CD4-positive, alpha-beta T cell (primary cell): ENCODE data around the gene CYP2A7. TPM values are rescaled to one million over a fixed set of nuclear protein-coding genes. Genes with fewer than 3 reads are reported as not detected.
"Not testable (repeated sequence)": the region's sequence is repeated elsewhere in the genome, so short reads cannot be mapped to it uniquely, and the experiment has no call there.

Source experiments
- ATAC-seq: fragments of 200-7000 bp; cut with Tn5 transposase; one replicate; pipeline ENCODE4 v1.10.0; 2022; ENCODE audit warnings: mild to moderate bottlenecking; ENCODE audit not compliant: poor library complexity
- CTCF ChIA-PET: fragments of 350-600 bp; sonication (Branson Sonifier 250); formaldehyde crosslinking; loops from one replicate; lab custom pipeline; 2021; ENCODE audit warnings: antibody characterized with exemption, inconsistent platforms; lab: Charles Lee
- POLR2A ChIA-PET: fragments of 350-600 bp; sonication (Branson Sonifier 250); formaldehyde crosslinking; loops from one replicate; lab custom pipeline; 2021; ENCODE audit warnings: antibody characterized with exemption, inconsistent platforms; lab: Charles Lee
- DNase-seq, 14 experiments: peaks; one replicate each; pipeline ENCODE4 v3.0.0-alpha.2; 2013 to 2020; ENCODE audit warnings: mixed read lengths in 2 of 14
- H3K27ac ChIP-seq, 2 donors: one replicate each; pipeline versions ENCODE4 v1.5.1 to v1.7.0; 2013; ENCODE audit warnings: low read length in 2 of 2, low read depth in 1 of 2, mild to moderate bottlenecking in 1 of 2
- H3K27me3 ChIP-seq, 2 experiments: 1 replicate in 1 of 2; 2 replicates in 1 of 2; pipeline versions ENCODE4 v1.6.1 to v1.7.0; 2013; ENCODE audit warnings: low read length in 2 of 2, control low read depth in 1 of 2, mild to moderate bottlenecking in 1 of 2, moderate library complexity in 1 of 2; ENCODE audit not compliant: insufficient read depth in 2 of 2, control insufficient read depth in 1 of 2
- H3K36me3 ChIP-seq: one replicate; pipeline ENCODE4 v1.6.1; 2013; ENCODE audit warnings: low read length, control low read depth; ENCODE audit not compliant: insufficient read depth
- H3K4me1 ChIP-seq: one replicate; pipeline ENCODE4 v1.6.1; 2013; ENCODE audit warnings: low read length, control low read depth; ENCODE audit not compliant: insufficient read depth
- H3K4me3 ChIP-seq: one replicate; pipeline ENCODE4 v1.5.1; 2013; ENCODE audit warnings: mild to moderate bottlenecking, low read length, moderate library complexity
- H3K9me3 ChIP-seq, 2 experiments: 1 replicate in 1 of 2; 2 replicates in 1 of 2; pipeline versions ENCODE4 v1.6.1 to v1.7.0; 2013; ENCODE audit warnings: low read length in 2 of 2, mild to moderate bottlenecking in 2 of 2, control low read depth in 1 of 2, moderate library complexity in 1 of 2; ENCODE audit not compliant: control insufficient read depth in 1 of 2, insufficient read depth in 1 of 2
- H3K27ac Mint-ChIP-seq: one replicate; pipeline ENCODE4 v1.8.0; 2020; ENCODE audit warnings: mixed read lengths
- H3K27me3 Mint-ChIP-seq: one replicate; pipeline ENCODE4 v1.8.0; 2021; ENCODE audit warnings: mixed read lengths
- H3K36me3 Mint-ChIP-seq: one replicate; pipeline ENCODE4 v1.8.0; 2021; ENCODE audit warnings: low read depth, mixed read lengths
- H3K4me1 Mint-ChIP-seq: one replicate; pipeline ENCODE4 v1.8.0; 2021; ENCODE audit warnings: low read depth, mixed read lengths
- H3K4me3 Mint-ChIP-seq: one replicate; pipeline ENCODE4 v1.8.0; 2020; ENCODE audit warnings: mild to moderate bottlenecking, mixed read lengths
- H3K9me3 Mint-ChIP-seq: one replicate; pipeline ENCODE4 v1.8.0; 2020; ENCODE audit warnings: mixed read lengths
- intact Hi-C, 2 experiments: fragments of 100-400 bp; cut with DNase I in 1 of 2; cut with micrococcal nuclease in 1 of 2; formaldehyde crosslinking; loops; one replicate each; pipeline versions ENCODE4 v1.15.1 to v1.9.0; 2023 to 2025; cut with DNase I, micrococcal nuclease
- total RNA-seq, 174 experiments: library from RNA in 2 of 174; stranded (reverse) in 2 of 174; gene quantifications; one replicate each; pipeline ENCODE4 v1.2.3 and lab custom pipeline; 2021 to 2026
- TF ChIP-seq, protein P1 (sequence below): fragments of 200-600 bp; IDR thresholded peaks from one replicate; pipeline ENCODE4 v1.8.0; 2022; ENCODE audit warnings: antibody characterized with exemption, mild to moderate bottlenecking

The CYP2A7 gene
- total RNA-seq, 2 experiments from 2014 or later = not detected

GRCh38 chr19:40872209-40872608, 9.8 kb downstream of the CYP2A7 start:
- Histone ChIP-seq H3K4me3 (no peak overlapping the region), H3K4me1 (peaks cover 7% of the 10 kb centered on the region), H3K36me3 (no peaks in the 10 kb centered on the region), H3K27ac (no peak overlapping the region), H3K9me3 (no peaks in the 10 kb centered on the region), H3K27me3 (peaks cover 0 to 3% of the 10 kb centered on the region in 2 experiments)
- no peaks in the 10 kb centered on the region for H3K9me3 Mint-ChIP-seq
- intact Hi-C loops = loop anchor here in 1 of 2 experiments (5.0 kb wide), 1 partner anchor 35 kb away; no protein-coding TSS in a partner anchor
- DNase-seq (no peak), ATAC-seq (no peak)
- H3K4me3 Mint-ChIP-seq = no peak overlapping the region
- H3K27ac Mint-ChIP-seq = no peak overlapping the region
- POLR2A ChIA-PET = no interaction called here
- H3K4me1 Mint-ChIP-seq = peaks cover 21% of the 10 kb centered on the region
- TF ChIP-seq, protein P1, sequence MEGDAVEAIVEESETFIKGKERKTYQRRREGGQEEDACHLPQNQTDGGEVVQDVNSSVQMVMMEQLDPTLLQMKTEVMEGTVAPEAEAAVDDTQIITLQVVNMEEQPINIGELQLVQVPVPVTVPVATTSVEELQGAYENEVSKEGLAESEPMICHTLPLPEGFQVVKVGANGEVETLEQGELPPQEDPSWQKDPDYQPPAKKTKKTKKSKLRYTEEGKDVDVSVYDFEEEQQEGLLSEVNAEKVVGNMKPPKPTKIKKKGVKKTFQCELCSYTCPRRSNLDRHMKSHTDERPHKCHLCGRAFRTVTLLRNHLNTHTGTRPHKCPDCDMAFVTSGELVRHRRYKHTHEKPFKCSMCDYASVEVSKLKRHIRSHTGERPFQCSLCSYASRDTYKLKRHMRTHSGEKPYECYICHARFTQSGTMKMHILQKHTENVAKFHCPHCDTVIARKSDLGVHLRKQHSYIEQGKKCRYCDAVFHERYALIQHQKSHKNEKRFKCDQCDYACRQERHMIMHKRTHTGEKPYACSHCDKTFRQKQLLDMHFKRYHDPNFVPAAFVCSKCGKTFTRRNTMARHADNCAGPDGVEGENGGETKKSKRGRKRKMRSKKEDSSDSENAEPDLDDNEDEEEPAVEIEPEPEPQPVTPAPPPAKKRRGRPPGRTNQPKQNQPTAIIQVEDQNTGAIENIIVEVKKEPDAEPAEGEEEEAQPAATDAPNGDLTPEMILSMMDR = no peak
- peaks cover 45% of the 10 kb centered on the region for H3K27me3 Mint-ChIP-seq
- CTCF ChIA-PET = no interaction called here
- no peaks in the 10 kb centered on the region for H3K36me3 Mint-ChIP-seq

- no peak overlapping the region for H3K27ac Mint-ChIP-seq
- H3K4me1 ChIP-seq = no peaks in the 10 kb centered on the region
- ATAC-seq = no peak
Measured at GRCh38 chr19:40867701-40868100, 14.3 kb downstream of the CYP2A7 start.

DNA sequence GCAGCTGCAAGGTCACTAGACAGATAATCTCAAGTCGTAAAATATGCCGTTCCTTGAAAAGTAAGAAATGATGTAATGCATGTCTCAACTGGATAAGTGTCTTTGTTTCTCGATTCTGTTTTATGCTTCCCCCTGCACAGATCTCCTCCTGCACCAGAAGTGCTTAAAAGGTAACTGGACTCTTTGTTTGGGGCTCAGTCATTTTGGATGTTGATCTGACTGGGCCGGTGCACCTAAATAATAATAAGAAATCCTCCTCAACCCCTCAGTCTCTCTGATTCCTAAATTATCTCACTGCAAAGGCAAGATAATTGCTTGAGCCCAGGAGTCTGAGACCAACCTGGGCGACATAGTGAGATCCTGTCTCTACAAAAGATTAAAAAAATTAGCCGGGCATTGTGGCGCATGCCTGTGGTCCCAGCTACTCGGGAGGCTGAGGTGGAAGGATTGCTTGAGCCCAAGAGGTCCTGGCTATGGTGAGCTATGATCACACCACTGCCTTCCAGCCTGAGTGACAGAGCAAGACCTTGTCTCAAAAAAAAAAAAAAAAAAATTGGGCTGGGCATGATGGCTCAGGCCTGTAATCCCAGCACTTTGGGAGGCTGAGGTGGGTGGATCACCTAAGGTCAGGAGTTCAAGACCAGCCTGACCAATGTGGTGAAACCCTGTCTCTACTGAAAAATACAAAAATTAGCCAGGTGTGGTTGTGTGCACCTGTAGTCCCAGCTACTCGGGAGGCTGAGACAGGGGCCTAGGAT, 17.1 kb downstream of the CYP2A7 start:
- H3K27ac Mint-ChIP-seq, H3K36me3 ChIP-seq, DNase-seq, H3K4me1 ChIP-seq, H3K36me3 Mint-ChIP-seq, intact Hi-C loops, H3K9me3 Mint-ChIP-seq, POLR2A ChIA-PET, H3K27ac ChIP-seq, H3K4me3 ChIP-seq, H3K9me3 ChIP-seq, H3K27me3 ChIP-seq, H3K4me1 Mint-ChIP-seq, H3K4me3 Mint-ChIP-seq, ATAC-seq: not testable (repeated sequence)
- CTCF ChIA-PET = interaction anchor here (0.6 kb wide), 1 partner anchor 286 kb away, joined by 5 read pairs; no protein-coding TSS in a partner anchor
- peaks cover 12% of the 10 kb centered on the region for H3K27me3 Mint-ChIP-seq

More at GRCh38 chr19:40867701-40868100, 14.3 kb downstream of the CYP2A7 start:
- Mint-ChIP-seq H3K27me3 (peaks cover 21% of the 10 kb centered on the region), H3K4me3 (no peak overlapping the region), H3K36me3 (no peaks in the 10 kb centered on the region), H3K9me3 (no peaks in the 10 kb centered on the region), H3K4me1 (no peaks in the 10 kb centered on the region)
- TF ChIP-seq, protein P1 = no peak
- no peaks in the 10 kb centered on the region for H3K9me3 ChIP-seq
- H3K27ac ChIP-seq = no peak overlapping the region
- CTCF ChIA-PET = no interaction called here
- POLR2A ChIA-PET = no interaction called here
- DNase-seq = no peak
- H3K4me3 ChIP-seq = no peak overlapping the region
- intact Hi-C loops = no loop called here
- H3K36me3 ChIP-seq = no peaks in the 10 kb centered on the region
- peaks cover 0 to 3% of the 10 kb centered on the region in 2 experiments for H3K27me3 ChIP-seq
